HepG2 (cell line): ENCODE results near the gene KAZALD1. TPM values are rescaled to one million over a fixed set of nuclear protein-coding genes. Genes with fewer than 3 reads are reported as not detected.
A peak's percentile ranks its signal among the peaks of the same experiment; 100 is the strongest.

Source experiments
- ARNT ChIP-seq: fragments of 450-650 bp; IDR thresholded peaks from 2 replicates; pipeline ENCODE4 v1.6.1; 2017
- GABPB1 ChIP-seq: IDR thresholded peaks from 2 replicates; pipeline ENCODE4 v1.6.1; 2016; ENCODE audit warnings: mild to moderate bottlenecking, missing genetic modification reagents, moderate library complexity, missing compliant biosample characterization
- HINFP ChIP-seq: sonication (generic); formaldehyde crosslinking; IDR thresholded peaks from 2 replicates; pipeline ENCODE4 v1.4.0; 2020; ENCODE audit warnings: low read depth, mild to moderate bottlenecking, missing genetic modification reagents
- JUNB ChIP-seq: sonication (generic); formaldehyde crosslinking; IDR thresholded peaks from 2 replicates; pipeline ENCODE4 v1.8.0; 2022; ENCODE audit warnings: missing genetic modification reagents, mild to moderate bottlenecking, borderline replicate concordance
- PLRG1 ChIP-seq: fragments of 450-650 bp; conservative IDR thresholded peaks from 2 replicates; pipeline ENCODE4 v1.6.1; 2016
- TARDBP ChIP-seq: sonication (generic); formaldehyde crosslinking; IDR thresholded peaks from 2 replicates; pipeline ENCODE4 v1.8.0; 2022; ENCODE audit warnings: mild to moderate bottlenecking, missing genetic modification reagents
- THAP11 ChIP-seq: IDR thresholded peaks from 2 replicates; pipeline ENCODE4 v1.6.1; 2016; ENCODE audit warnings: missing biosample characterization, missing genetic modification reagents
- TIGD3 ChIP-seq: sonication (generic); formaldehyde crosslinking; IDR thresholded peaks from 2 replicates; pipeline ENCODE4 v1.5.1; 2020; ENCODE audit warnings: mild to moderate bottlenecking, missing genetic modification reagents, borderline replicate concordance
- polyA plus RNA-seq, 8 experiments: library from polyadenylated mRNA; depleted of rRNA in 3 of 8; stranded (reverse) in 7 of 8; unstranded in 1 of 8; fragments of >200 nt; fragmentation: Illumina TruSeq in 4 of 8; extraction: Trizol in 4 of 8; gene quantifications; 2 replicates each; pipeline versions ENCODE4 v1.2.1 to v1.2.3, GENCODE V29; 2011 to 2016; ENCODE audit warnings: low read depth in 4 of 8, missing spikeins in 1 of 8, mixed read lengths in 1 of 8; ENCODE audit not compliant: insufficient read depth in 1 of 8
- total RNA-seq, 5 experiments: library from RNA; depleted of rRNA; stranded (reverse); fragments of >200 nt; fragmentation: Illumina TruSeq; extraction: Trizol; gene quantifications; 2 replicates each; pipeline ENCODE4 v1.2.3, GENCODE V29; 2016; ENCODE audit warnings: low read depth in 1 of 5
- TF ChIP-seq, protein P1 (sequence below): sonication (generic); formaldehyde crosslinking; IDR thresholded peaks from 2 replicates; pipeline ENCODE4 v1.5.0; 2020; ENCODE audit warnings: mild to moderate bottlenecking, missing genetic modification reagents
- TF ChIP-seq, protein P2 (sequence below): sonication (generic); formaldehyde crosslinking; IDR thresholded peaks from 2 replicates; pipeline ENCODE4 v1.9.0; 2021; ENCODE audit warnings: mild to moderate bottlenecking, missing genetic modification reagents

The KAZALD1 gene
- total and polyA plus RNA-seq, 2 of the 13 experiments (the other 11 are each of a cell fraction or from before 2014, with no cell fraction given): 16.7 to 27.7 TPM

- TF ChIP-seq HINFP (peak; percentile 86; the same call in 1 of the 2 replicates), THAP11 (CRISPR knock-in tag) (peak; percentile 46; the same call in 1 of the 2 replicates), PLRG1 (no peak), TARDBP (CRISPR knock-in tag) (peak; percentile 76), GABPB1 (peak; percentile 75), TIGD3 (CRISPR knock-in tag) (0 out of 2 replicates have a peak, but pooled peaks have one; percentile 45), ARNT (no peak), JUNB (no peak)
- TF ChIP-seq, protein P1, sequence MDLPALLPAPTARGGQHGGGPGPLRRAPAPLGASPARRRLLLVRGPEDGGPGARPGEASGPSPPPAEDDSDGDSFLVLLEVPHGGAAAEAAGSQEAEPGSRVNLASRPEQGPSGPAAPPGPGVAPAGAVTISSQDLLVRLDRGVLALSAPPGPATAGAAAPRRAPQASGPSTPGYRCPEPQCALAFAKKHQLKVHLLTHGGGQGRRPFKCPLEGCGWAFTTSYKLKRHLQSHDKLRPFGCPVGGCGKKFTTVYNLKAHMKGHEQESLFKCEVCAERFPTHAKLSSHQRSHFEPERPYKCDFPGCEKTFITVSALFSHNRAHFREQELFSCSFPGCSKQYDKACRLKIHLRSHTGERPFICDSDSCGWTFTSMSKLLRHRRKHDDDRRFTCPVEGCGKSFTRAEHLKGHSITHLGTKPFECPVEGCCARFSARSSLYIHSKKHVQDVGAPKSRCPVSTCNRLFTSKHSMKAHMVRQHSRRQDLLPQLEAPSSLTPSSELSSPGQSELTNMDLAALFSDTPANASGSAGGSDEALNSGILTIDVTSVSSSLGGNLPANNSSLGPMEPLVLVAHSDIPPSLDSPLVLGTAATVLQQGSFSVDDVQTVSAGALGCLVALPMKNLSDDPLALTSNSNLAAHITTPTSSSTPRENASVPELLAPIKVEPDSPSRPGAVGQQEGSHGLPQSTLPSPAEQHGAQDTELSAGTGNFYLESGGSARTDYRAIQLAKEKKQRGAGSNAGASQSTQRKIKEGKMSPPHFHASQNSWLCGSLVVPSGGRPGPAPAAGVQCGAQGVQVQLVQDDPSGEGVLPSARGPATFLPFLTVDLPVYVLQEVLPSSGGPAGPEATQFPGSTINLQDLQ (CRISPR knock-in tag): 0 out of 2 replicates have a peak, but pooled peaks have one; percentile 37
- TF ChIP-seq, protein P2, sequence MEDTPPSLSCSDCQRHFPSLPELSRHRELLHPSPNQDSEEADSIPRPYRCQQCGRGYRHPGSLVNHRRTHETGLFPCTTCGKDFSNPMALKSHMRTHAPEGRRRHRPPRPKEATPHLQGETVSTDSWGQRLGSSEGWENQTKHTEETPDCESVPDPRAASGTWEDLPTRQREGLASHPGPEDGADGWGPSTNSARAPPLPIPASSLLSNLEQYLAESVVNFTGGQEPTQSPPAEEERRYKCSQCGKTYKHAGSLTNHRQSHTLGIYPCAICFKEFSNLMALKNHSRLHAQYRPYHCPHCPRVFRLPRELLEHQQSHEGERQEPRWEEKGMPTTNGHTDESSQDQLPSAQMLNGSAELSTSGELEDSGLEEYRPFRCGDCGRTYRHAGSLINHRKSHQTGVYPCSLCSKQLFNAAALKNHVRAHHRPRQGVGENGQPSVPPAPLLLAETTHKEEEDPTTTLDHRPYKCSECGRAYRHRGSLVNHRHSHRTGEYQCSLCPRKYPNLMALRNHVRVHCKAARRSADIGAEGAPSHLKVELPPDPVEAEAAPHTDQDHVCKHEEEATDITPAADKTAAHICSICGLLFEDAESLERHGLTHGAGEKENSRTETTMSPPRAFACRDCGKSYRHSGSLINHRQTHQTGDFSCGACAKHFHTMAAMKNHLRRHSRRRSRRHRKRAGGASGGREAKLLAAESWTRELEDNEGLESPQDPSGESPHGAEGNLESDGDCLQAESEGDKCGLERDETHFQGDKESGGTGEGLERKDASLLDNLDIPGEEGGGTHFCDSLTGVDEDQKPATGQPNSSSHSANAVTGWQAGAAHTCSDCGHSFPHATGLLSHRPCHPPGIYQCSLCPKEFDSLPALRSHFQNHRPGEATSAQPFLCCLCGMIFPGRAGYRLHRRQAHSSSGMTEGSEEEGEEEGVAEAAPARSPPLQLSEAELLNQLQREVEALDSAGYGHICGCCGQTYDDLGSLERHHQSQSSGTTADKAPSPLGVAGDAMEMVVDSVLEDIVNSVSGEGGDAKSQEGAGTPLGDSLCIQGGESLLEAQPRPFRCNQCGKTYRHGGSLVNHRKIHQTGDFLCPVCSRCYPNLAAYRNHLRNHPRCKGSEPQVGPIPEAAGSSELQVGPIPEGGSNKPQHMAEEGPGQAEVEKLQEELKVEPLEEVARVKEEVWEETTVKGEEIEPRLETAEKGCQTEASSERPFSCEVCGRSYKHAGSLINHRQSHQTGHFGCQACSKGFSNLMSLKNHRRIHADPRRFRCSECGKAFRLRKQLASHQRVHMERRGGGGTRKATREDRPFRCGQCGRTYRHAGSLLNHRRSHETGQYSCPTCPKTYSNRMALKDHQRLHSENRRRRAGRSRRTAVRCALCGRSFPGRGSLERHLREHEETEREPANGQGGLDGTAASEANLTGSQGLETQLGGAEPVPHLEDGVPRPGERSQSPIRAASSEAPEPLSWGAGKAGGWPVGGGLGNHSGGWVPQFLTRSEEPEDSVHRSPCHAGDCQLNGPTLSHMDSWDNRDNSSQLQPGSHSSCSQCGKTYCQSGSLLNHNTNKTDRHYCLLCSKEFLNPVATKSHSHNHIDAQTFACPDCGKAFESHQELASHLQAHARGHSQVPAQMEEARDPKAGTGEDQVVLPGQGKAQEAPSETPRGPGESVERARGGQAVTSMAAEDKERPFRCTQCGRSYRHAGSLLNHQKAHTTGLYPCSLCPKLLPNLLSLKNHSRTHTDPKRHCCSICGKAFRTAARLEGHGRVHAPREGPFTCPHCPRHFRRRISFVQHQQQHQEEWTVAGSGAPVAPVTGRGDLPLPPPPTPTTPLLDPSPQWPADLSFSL: peak; percentile 39; the same call in 1 of the 2 replicates
Observed at GRCh38 chr10:101018600-101019439, 43.0 kb upstream of the KAZALD1 start (continued).
